ENCODE results near the gene ME3. TPM values are rescaled to one million over a fixed set of nuclear protein-coding genes. Genes with fewer than 3 reads are reported as not detected.

ME3 gene
- total RNA-seq, 1 donor from 2014 or later: 1.3 TPM

DNA sequence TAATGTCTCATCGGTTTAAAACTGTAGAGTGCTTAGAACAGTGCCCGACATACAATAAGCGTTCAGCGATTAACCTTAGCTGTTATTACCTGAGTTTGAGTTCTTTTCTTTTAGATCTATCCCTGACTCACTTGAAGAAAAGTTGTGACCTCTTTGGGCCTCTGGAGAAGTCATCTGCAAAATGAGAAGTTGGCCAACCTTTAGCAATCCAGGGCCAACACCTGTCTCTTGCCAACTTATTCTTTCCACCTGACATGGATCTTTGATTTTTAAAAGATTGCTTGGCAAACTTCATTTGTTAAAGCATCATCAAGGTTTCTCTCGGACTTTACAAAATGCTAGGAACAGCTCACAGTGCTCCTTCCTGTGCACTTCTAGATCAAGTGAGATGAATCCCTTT, 208.5 kb downstream of the ME3 start:
- no peaks in the 10 kb centered on the region for H3K36me3 Mint-ChIP-seq (ENCODE audit: low read depth)
- H3K4me3 Mint-ChIP-seq: no peak overlapping the region
- H3K27me3 Mint-ChIP-seq: no peaks in the 10 kb centered on the region
- DNase-seq: no peak
- H3K4me1 Mint-ChIP-seq: no peaks in the 10 kb centered on the region
- TF ChIP-seq, protein P1, sequence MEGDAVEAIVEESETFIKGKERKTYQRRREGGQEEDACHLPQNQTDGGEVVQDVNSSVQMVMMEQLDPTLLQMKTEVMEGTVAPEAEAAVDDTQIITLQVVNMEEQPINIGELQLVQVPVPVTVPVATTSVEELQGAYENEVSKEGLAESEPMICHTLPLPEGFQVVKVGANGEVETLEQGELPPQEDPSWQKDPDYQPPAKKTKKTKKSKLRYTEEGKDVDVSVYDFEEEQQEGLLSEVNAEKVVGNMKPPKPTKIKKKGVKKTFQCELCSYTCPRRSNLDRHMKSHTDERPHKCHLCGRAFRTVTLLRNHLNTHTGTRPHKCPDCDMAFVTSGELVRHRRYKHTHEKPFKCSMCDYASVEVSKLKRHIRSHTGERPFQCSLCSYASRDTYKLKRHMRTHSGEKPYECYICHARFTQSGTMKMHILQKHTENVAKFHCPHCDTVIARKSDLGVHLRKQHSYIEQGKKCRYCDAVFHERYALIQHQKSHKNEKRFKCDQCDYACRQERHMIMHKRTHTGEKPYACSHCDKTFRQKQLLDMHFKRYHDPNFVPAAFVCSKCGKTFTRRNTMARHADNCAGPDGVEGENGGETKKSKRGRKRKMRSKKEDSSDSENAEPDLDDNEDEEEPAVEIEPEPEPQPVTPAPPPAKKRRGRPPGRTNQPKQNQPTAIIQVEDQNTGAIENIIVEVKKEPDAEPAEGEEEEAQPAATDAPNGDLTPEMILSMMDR (IDR thresholded peaks at IDR 0.05): no peak
- no peak for ATAC-seq (ENCODE audit: low read depth)
- H3K27ac Mint-ChIP-seq: no peak overlapping the region
- POLR2A ChIA-PET: no interaction called here
- intact Hi-C loops (cut with micrococcal nuclease): no loop called here
- no peaks in the 10 kb centered on the region for H3K9me3 Mint-ChIP-seq
- CTCF ChIA-PET: no interaction called here

DNA sequence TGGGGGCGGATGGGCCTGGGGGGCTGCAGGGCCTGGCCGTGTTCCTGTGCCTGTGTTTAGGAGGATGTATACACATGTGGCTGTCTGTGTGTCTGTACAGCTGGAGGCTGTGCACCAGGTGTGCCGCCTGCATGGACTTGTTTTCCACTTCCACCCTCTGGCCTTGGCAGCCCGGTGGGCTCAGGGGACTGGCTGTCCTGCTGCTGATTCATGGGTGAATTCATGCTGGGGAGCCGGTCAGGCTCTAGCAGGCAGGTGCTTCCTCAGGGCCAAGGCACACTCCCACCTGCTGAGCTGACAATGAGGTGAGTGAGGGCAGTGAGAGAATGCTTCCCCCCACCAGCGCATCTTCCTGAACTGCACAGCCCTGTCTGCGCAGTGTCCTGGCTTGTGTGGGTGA, 209.3 kb downstream of the ME3 start:
- DNase-seq (no peak), ATAC-seq (ENCODE audit: low read depth) (no peak)
- CTCF ChIA-PET: no interaction called here
- POLR2A ChIA-PET: no interaction called here
- Mint-ChIP-seq H3K4me3 (no peak overlapping the region), H3K36me3 (ENCODE audit: low read depth) (no peaks in the 10 kb centered on the region), H3K27ac (no peak overlapping the region), H3K9me3 (no peaks in the 10 kb centered on the region), H3K27me3 (no peaks in the 10 kb centered on the region), H3K4me1 (no peaks in the 10 kb centered on the region)
- intact Hi-C loops (cut with micrococcal nuclease): no loop called here
- TF ChIP-seq, protein P1 (IDR thresholded peaks at IDR 0.05): no peak

DNA sequence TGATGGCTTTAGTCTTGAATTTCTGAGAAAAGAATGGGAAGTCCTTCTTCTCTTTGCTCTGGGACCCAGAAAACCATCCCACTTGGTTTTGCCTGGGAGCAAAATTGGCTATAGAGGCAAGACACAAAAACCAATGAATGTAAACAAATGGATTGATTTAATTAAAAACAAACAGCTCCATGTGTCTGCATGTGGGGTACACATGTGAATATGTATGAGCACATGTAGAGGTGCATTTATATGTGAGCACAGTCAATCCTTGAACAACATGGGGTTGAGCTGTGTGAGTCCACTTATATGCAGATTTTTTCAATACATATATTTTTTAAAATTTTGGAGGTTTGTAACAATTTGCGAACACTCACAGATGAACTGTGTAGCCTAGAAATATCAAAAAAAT, 210.5 kb downstream of the ME3 start:
- H3K36me3 Mint-ChIP-seq (ENCODE audit: low read depth): no peaks in the 10 kb centered on the region
- intact Hi-C loops (cut with micrococcal nuclease): no loop called here
- H3K27me3 Mint-ChIP-seq: no peaks in the 10 kb centered on the region
- TF ChIP-seq, protein P1 (IDR thresholded peaks at IDR 0.05): no peak
- H3K27ac Mint-ChIP-seq: no peak overlapping the region
- POLR2A ChIA-PET: no interaction called here
- ATAC-seq (ENCODE audit: low read depth) (no peak), DNase-seq (no peak)
- CTCF ChIA-PET: interaction anchor here (1.2 kb wide), 1 partner anchor 147 kb away, joined by 5 read pairs; no protein-coding TSS in a partner anchor
- H3K4me1 Mint-ChIP-seq: no peaks in the 10 kb centered on the region
- no peaks in the 10 kb centered on the region for H3K9me3 Mint-ChIP-seq
- no peak overlapping the region for H3K4me3 Mint-ChIP-seq

DNA sequence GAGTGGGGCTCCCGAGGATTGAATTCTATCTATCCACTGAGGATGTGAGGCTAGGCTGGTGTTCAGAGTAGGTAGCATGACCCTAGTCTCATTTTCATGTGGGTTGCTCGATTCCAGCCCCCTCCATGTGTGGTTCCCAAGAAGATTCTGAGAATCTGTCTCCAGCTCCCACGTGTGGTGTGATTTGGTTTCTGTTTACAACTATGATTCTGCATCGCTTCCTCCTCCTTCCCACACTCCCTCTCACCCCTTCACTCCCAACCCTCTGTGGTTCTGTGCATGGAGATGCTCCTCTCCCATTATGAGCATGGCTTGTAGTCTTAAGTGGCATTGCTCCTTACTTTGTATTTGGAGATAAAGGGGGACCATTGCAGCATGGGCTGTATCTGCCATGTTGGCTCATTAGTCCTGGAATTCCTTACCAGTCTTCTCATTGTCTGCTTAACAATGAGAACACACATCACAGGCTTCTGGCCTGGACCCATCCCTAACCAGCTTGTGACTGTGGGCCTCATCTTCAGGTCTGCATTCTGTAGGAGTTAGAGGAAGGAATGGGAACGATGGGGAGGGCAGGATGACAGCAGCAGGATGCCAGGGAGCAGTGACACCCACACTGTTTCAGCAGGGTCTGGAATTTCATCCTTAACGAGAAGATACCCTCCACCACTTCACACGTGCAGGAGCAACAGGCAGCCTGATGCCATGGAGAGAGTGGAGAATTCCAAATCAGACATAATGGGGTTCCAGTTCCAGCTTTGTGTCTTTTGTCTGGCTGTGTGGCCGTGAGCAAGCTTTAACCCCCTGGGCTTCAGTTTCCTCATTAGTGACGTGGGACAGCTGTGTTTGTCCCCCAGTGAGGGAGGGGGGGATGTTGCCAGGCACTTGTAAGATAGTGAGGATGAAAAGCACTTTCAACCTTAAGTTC, 211.7 kb downstream of the ME3 start:
- Mint-ChIP-seq H3K9me3 (no peaks in the 10 kb centered on the region), H3K27me3 (no peaks in the 10 kb centered on the region), H3K36me3 (ENCODE audit: low read depth) (no peaks in the 10 kb centered on the region), H3K4me1 (peaks cover 2% of the 10 kb centered on the region), H3K4me3 (no peak overlapping the region), H3K27ac (no peak overlapping the region)
- POLR2A ChIA-PET: no interaction called here
- intact Hi-C loops (cut with micrococcal nuclease): no loop called here
- DNase-seq (no peak), ATAC-seq (ENCODE audit: low read depth) (no peak)
- TF ChIP-seq, protein P1 (IDR thresholded peaks at IDR 0.05): no peak
- CTCF ChIA-PET: interaction anchor here (1.1 to 1.2 kb wide), 2 partner anchors 32 to 148 kb away, joined by 4 to 5 read pairs; no protein-coding TSS in a partner anchor

DNA sequence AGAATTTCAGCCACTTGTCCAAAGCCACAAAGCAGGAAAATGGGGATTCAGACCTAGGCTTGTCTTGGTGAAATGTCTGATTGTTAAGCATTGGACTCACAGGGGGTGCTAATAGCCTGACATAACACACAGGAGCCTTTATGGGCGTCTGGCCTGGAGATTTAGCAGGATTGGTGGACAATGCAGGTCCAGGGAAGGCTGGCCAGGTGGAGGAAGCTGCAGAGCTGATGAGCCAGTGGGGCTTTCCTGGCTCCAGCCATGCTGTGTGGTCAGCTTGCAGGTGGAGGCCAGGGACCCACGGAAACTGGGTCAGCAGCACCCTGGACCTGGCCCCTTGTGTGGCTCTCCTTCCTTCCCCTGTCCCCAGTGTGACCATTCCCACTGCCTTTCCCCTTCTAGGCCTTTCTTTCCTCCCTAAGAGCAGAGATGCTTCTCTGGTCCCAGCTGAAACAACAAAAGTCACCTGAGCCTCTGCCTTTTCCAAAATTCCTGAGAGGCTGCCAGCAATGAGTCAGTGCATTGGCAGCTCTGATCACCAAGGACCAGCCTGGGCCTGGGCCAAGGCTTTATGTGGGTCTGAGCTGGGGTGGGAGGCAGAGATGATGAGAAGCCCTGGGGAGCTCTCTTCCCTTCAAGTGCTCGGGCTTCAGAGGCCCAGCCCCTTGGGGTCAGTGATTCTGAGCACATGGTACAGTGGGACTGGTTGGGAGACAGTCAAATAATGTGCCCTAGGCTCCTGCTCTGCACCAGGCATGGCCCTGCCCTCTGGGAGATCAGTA, 212.5 kb downstream of the ME3 start:
- ChIA-PET CTCF (interaction anchor here (1.1 kb wide), 1 partner anchor 33 kb away, joined by 4 read pairs; no protein-coding TSS in a partner anchor), POLR2A (no interaction called here)
- no peak for ATAC-seq (ENCODE audit: low read depth)
- H3K36me3 Mint-ChIP-seq (ENCODE audit: low read depth): no peaks in the 10 kb centered on the region
- H3K9me3 Mint-ChIP-seq: no peaks in the 10 kb centered on the region
- no peak overlapping the region for H3K4me3 Mint-ChIP-seq
- no peak for DNase-seq
- TF ChIP-seq, protein P1 (IDR thresholded peaks at IDR 0.05): no peak
- intact Hi-C loops (cut with micrococcal nuclease): loop anchor here (5.0 kb wide), 3 partner anchors 342 to 863 kb away; partner anchors contain the start of gene PRSS23
- H3K27ac Mint-ChIP-seq: no peak overlapping the region
- H3K4me1 Mint-ChIP-seq: peaks cover 2% of the 10 kb centered on the region
- H3K27me3 Mint-ChIP-seq: no peaks in the 10 kb centered on the region

All from activated B cell treated with CpG ODN at 0.5 μM for 24 hours (primary cell).